ENCODE measurements around the gene CNTNAP5. TPM values are rescaled to one million over a fixed set of nuclear protein-coding genes. Genes with fewer than 3 reads are reported as not detected.

The CNTNAP5 gene
- polyA plus RNA-seq, 3 donors from 2014 or later, result not detected

DNA sequence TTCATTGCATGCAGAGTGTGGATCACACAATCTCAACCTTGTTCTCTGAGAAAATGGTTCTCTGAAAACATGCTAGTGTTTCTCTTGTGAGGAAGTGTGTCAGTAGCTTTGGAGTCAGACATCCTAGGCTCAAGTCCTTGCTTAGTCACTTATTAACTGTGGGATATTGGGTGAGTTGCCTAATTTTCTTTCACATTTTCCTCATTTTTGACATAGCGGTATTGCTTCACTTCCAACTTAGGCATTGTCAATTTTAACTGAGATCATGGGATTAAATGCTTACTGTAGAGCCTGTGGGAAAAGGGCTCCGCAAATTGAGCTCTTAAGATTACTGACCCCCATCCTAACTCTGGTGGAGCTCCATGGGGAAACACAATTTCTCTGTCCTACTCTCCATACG lies 622.2 kb downstream of the CNTNAP5 start:
- H3K4me1 Mint-ChIP-seq, result no peaks in the 10 kb centered on the region
- peaks cover 2 to 30% (median 7%) of the 10 kb centered on the region in 6 donors for H3K9me3 Mint-ChIP-seq
- no peaks in the 10 kb centered on the region for H3K27me3 Mint-ChIP-seq (ENCODE audit: low read depth in 3 of 3)
- H3K27ac Mint-ChIP-seq, result no peak overlapping the region
- no peaks in the 10 kb centered on the region for H3K36me3 Mint-ChIP-seq
- no peak for DNase-seq
- no peak overlapping the region for H3K4me3 Mint-ChIP-seq

DNA sequence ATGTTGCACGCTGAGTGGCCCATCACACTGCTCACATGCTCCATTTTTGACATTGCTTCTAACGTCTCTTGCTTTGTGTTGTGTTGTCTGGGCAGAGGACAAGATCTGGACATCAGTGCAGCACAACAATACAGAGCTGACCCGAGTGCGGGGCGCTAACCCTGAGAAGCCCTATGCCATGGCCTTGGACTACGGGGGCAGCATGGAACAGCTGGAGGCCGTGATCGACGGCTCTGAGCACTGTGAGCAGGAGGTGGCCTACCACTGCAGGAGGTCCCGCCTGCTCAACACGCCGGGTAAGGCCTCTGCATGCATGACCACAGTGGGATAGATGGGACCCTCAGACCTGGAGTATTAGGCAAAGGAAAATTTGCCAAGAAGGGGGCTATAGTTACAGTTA lies 622.6 kb downstream of the CNTNAP5 start:
- Mint-ChIP-seq H3K4me1 (no peaks in the 10 kb centered on the region), H3K27ac (no peak overlapping the region), H3K4me3 (no peak overlapping the region), H3K27me3 (ENCODE audit: low read depth in 3 of 3) (no peaks in the 10 kb centered on the region), H3K9me3 (peaks cover 2 to 26% (median 7%) of the 10 kb centered on the region in 6 donors), H3K36me3 (no peaks in the 10 kb centered on the region)
- DNase-seq, result no peak

DNA sequence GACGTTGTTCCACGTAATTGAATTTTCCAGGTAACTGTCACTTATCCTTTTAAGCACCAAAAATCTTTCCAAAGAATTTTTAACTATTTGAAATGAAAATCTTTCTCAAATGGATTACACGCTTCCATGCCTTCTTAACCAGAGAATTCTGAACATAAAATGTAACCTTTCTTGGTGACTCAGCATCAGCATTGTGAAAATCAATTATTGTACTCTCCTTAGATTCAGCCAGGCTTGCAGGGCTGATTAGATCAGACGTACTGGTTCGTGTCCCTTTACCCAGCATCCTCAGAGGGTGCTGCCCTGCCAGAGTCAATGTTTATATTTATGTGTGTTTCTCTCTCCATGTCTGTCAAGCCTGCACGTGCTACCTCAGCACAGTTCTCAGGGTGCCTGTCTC lies 623.9 kb downstream of the CNTNAP5 start:
- no peak overlapping the region for H3K4me3 Mint-ChIP-seq
- DNase-seq, result no peak
- H3K27ac Mint-ChIP-seq, result no peak overlapping the region
- H3K9me3 Mint-ChIP-seq, result peaks cover 2 to 20% (median 7%) of the 10 kb centered on the region in 6 donors
- H3K4me1 Mint-ChIP-seq, result no peaks in the 10 kb centered on the region
- H3K27me3 Mint-ChIP-seq (ENCODE audit: low read depth in 3 of 3), result peaks cover 0 to 1% (median 0%) of the 10 kb centered on the region in 3 donors
- no peaks in the 10 kb centered on the region for H3K36me3 Mint-ChIP-seq

DNA sequence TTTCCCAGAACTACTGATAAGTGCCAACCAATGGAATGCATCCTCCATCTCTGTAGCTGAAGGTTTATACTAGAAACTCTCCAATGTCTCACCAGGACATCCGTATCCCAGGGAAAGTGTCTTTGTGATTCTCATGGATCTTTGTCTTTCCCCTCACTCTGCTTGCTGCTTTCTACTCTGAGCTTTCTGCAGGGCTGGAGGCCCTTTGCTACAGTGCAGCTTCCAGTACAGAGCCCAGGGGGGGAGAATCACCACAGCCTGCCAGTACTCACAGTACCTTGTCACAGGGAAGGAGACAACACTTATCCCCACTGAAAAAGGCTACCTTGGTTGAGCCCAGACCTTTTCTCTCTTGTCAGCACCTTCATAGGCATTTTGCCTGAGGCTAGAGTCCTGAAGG lies 627.0 kb downstream of the CNTNAP5 start:
- no peak overlapping the region for H3K4me3 Mint-ChIP-seq
- no peaks in the 10 kb centered on the region for H3K36me3 Mint-ChIP-seq
- peaks cover 0 to 2% (median 0%) of the 10 kb centered on the region in 3 donors for H3K27me3 Mint-ChIP-seq (ENCODE audit: low read depth in 3 of 3)
- peaks cover 0 to 22% (median 9%) of the 10 kb centered on the region in 6 donors for H3K9me3 Mint-ChIP-seq
- H3K4me1 Mint-ChIP-seq, result no peaks in the 10 kb centered on the region
- no peak for DNase-seq
- no peak overlapping the region for H3K27ac Mint-ChIP-seq

DNA sequence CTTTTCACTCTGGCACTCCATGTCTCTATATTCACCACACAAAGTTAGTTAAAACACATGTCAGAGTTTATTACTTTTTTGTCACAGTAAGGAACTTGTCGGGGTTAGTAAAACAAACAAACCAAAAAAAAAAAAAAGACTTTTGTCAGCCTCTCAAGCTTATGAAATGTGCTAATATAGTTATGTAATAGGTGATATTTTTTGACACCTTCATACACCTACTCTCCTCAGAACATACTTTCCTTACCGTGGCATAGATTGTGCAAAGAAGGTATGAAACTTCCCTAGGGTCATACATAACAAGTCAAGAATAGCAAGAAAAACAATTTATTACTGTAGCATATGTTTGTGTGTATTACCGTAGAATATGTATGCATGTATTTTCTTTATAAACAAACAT lies 633.3 kb downstream of the CNTNAP5 start:
- no peak overlapping the region for H3K27ac Mint-ChIP-seq
- no peaks in the 10 kb centered on the region for H3K4me1 Mint-ChIP-seq
- DNase-seq, result no peak
- H3K27me3 Mint-ChIP-seq (ENCODE audit: low read depth in 3 of 3), result peaks cover 0 to 3% (median 2%) of the 10 kb centered on the region in 3 donors
- no peak overlapping the region for H3K4me3 Mint-ChIP-seq
- peaks cover 0 to 29% (median 12%) of the 10 kb centered on the region in 6 donors for H3K9me3 Mint-ChIP-seq
- no peaks in the 10 kb centered on the region for H3K36me3 Mint-ChIP-seq

DNA sequence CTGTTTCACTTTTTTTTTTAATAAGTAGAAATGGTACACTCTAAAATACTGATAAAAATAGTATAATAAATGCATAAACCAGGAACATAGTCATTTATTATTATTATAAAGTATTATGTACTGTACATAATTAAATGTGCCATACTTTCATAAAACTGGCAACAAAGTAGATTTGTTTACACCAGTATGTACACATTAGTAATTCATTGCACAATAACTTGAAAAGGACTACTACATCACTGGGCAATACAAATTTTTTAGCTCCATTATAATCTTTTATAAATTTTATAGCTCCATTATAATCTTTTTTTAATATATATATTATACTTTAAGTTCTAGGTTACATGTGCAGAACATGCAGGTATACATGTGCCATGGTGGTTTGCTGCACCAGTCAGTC lies 636.5 kb downstream of the CNTNAP5 start:
- Mint-ChIP-seq H3K36me3 (no peaks in the 10 kb centered on the region), H3K27me3 (ENCODE audit: low read depth in 3 of 3) (peaks cover 0 to 3% (median 0%) of the 10 kb centered on the region in 3 donors), H3K4me3 (no peak overlapping the region), H3K4me1 (no peaks in the 10 kb centered on the region), H3K27ac (no peak overlapping the region), H3K9me3 (peaks cover 2 to 39% (median 13%) of the 10 kb centered on the region in 6 donors)
- DNase-seq, result no peak

DNA sequence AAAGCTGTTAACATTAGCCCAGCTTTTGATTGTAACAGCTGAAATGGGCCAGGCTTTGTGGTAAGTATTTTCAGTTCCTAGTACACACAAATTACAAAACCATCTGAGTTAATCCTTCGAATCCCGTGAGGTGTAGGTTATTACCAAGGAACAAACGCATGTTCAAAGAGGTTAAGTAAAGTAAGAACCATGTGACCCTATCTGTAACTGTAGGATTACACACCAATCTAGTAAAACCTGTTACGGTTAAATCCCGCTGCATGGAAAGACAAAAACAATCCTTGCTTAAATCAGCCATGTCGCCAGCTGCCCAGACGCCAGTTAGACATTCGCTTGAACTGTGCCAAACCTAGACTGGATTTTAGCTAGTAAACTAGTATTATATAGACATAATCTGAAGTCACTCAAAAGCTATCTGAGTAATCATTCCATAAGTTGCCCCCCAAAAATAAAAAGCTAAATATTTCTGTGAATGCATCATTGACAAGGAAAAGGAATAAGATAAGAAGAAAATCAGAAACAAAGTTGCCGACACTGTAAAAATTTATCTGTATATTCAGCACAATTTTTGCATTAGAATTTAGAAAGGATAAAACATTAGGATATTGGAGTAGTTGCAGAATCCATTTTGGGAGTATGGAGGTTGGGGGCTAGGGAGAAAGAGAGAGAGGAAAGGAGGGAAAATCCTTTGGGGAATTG lies 638.0 kb downstream of the CNTNAP5 start:
- Mint-ChIP-seq H3K27me3 (ENCODE audit: low read depth in 3 of 3) (no peaks in the 10 kb centered on the region), H3K9me3 (peaks cover 2 to 29% (median 13%) of the 10 kb centered on the region in 6 donors), H3K4me1 (no peaks in the 10 kb centered on the region), H3K27ac (no peak overlapping the region), H3K36me3 (no peaks in the 10 kb centered on the region), H3K4me3 (no peak overlapping the region)
- DNase-seq, result no peak

DNA sequence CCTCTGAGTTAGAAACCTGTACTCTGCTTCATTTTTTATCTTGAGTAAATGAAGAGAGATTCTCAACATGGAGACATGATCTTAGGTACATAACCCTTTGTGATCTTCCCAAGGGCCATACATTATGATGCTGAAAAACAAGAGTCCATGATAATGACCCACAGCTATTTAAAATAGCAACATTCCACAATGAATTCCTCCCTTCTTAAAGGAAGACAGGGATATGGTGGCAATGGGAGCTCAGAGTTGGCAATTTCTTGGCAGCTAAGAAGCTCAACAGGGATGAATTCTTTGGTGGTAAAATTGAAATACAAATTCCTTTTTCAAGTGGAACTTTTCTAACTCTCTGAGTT lies 638.5 kb downstream of the CNTNAP5 start:
- H3K36me3 Mint-ChIP-seq, result no peaks in the 10 kb centered on the region
- no peak overlapping the region for H3K27ac Mint-ChIP-seq
- peaks cover 2 to 25% (median 13%) of the 10 kb centered on the region in 6 donors for H3K9me3 Mint-ChIP-seq
- H3K4me1 Mint-ChIP-seq, result no peaks in the 10 kb centered on the region
- H3K4me3 Mint-ChIP-seq, result no peak overlapping the region
- no peak for DNase-seq
- no peaks in the 10 kb centered on the region for H3K27me3 Mint-ChIP-seq (ENCODE audit: low read depth in 3 of 3)

DNA sequence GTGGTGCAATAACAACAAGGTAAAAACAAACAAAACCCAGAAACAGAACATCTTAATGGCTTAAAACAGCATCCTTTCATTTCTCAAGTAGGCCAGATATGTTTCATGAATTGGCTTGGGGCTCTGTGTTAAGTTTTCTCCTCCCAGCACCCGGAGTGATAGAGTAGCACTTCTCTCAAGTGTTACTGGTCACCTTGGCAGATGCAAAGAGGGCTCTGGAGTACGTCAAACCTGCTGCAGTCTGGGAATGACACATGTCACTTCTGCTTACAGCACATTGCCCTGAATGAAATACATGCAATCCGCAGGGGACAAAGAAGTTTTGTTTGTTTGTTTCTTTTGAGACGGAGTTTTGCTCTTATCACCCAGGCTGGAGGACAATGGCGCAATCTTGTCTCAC lies 639.3 kb downstream of the CNTNAP5 start:
- no peak for DNase-seq
- Mint-ChIP-seq H3K36me3 (no peaks in the 10 kb centered on the region), H3K4me1 (no peaks in the 10 kb centered on the region), H3K27me3 (ENCODE audit: low read depth in 3 of 3) (no peaks in the 10 kb centered on the region), H3K9me3 (peaks cover 2 to 19% (median 13%) of the 10 kb centered on the region in 6 donors), H3K27ac (no peak overlapping the region), H3K4me3 (no peak overlapping the region)

DNA sequence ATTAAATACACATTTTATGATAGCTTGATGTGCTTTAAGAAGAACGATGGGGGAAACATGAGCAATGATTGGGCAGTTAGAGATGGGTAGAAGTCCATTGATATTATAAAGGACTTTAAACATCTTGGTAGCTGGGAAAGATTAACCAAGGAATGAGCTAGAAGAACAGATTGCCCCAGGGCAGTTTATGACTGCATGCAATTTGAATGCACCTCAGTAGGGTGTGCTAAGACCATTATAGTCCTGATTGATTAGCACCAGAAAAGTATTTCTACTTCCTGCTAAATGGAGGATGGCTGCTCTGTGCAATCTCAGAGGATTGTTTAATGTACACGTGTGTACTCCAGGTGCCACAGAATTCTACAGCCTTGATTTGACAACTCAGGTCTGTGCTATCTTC lies 641.9 kb downstream of the CNTNAP5 start:
- no peaks in the 10 kb centered on the region for H3K36me3 Mint-ChIP-seq
- H3K4me1 Mint-ChIP-seq, result no peaks in the 10 kb centered on the region
- H3K4me3 Mint-ChIP-seq, result no peak overlapping the region
- no peaks in the 10 kb centered on the region for H3K27me3 Mint-ChIP-seq (ENCODE audit: low read depth in 3 of 3)
- peaks cover 0 to 25% (median 11%) of the 10 kb centered on the region in 6 donors for H3K9me3 Mint-ChIP-seq
- no peak for DNase-seq
- H3K27ac Mint-ChIP-seq, result no peak overlapping the region

DNA sequence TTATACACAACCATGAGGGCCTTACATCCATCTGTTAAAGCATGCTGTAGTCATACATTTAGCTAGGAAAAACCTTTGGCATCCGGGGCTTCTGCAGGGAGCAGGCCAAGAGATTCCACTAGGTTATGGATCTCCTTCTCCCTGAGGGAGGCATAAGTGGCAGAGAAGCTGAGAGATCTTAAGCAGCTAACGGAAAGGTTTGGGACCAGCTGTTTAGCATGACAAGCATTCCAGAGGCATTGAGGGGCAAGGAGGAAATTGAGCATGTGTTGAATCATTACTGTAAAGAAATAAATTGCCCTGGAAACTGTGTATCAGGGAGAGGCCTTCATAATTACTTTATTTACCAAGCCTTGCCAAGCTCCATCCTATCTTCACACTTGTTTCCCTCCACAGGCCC lies 643.1 kb downstream of the CNTNAP5 start:
- DNase-seq, result no peak
- H3K27me3 Mint-ChIP-seq (ENCODE audit: low read depth in 3 of 3), result no peaks in the 10 kb centered on the region
- no peak overlapping the region for H3K4me3 Mint-ChIP-seq
- no peaks in the 10 kb centered on the region for H3K36me3 Mint-ChIP-seq
- H3K4me1 Mint-ChIP-seq, result no peaks in the 10 kb centered on the region
- H3K9me3 Mint-ChIP-seq, result peaks cover 0 to 23% (median 11%) of the 10 kb centered on the region in 6 donors
- H3K27ac Mint-ChIP-seq, result no peak overlapping the region

DNA sequence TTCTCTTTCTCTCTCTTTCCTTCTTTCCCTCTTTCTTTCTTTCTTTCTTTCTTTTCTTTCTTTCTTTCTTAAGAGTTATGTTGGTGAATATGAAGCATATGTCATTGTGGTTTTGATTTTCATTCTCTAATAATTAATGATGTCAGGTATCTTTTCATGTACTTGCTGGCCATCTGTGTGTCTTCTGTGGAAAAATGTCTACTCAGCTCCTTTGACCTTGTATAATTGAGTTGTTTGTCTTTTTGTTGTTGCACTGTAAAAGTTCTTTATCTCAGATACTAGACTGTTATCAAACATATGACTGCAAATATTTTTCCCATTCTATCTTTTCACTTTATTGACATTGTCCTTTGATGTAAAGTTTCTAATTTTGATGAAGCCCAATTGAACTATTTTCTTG lies 645.1 kb downstream of the CNTNAP5 start:
- H3K27me3 Mint-ChIP-seq (ENCODE audit: low read depth in 3 of 3), result no peaks in the 10 kb centered on the region
- H3K4me3 Mint-ChIP-seq, result no peak overlapping the region
- no peak for DNase-seq
- H3K27ac Mint-ChIP-seq, result no peak overlapping the region
- H3K9me3 Mint-ChIP-seq, result peaks cover 0 to 17% (median 7%) of the 10 kb centered on the region in 6 donors
- H3K4me1 Mint-ChIP-seq, result no peaks in the 10 kb centered on the region
- H3K36me3 Mint-ChIP-seq, result no peaks in the 10 kb centered on the region

DNA sequence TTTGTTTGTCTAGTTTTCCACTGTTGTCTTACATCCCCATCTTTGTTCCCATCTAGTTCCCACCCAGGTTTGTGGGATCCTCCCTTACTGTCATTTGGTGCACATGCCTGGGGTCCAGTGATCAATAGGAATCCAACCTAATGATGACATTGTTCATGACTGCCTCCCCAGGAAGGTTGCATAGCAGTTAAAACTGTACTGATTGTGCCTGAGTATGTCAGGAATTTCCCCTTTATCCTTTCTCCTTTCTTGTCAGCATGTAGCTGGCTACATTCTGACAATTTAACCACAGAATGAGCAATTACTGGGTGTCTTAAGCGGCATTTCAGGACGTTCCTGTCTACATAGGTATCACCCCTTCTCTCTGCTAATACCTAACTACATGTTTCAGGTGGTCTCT lies 653.0 kb downstream of the CNTNAP5 start:
- Mint-ChIP-seq H3K4me1 (no peaks in the 10 kb centered on the region), H3K27ac (no peak overlapping the region), H3K36me3 (no peaks in the 10 kb centered on the region), H3K4me3 (no peak overlapping the region), H3K9me3 (peaks cover 10 to 49% (median 17%) of the 10 kb centered on the region in 6 donors), H3K27me3 (ENCODE audit: low read depth in 3 of 3) (no peaks in the 10 kb centered on the region)
- no peak for DNase-seq

DNA sequence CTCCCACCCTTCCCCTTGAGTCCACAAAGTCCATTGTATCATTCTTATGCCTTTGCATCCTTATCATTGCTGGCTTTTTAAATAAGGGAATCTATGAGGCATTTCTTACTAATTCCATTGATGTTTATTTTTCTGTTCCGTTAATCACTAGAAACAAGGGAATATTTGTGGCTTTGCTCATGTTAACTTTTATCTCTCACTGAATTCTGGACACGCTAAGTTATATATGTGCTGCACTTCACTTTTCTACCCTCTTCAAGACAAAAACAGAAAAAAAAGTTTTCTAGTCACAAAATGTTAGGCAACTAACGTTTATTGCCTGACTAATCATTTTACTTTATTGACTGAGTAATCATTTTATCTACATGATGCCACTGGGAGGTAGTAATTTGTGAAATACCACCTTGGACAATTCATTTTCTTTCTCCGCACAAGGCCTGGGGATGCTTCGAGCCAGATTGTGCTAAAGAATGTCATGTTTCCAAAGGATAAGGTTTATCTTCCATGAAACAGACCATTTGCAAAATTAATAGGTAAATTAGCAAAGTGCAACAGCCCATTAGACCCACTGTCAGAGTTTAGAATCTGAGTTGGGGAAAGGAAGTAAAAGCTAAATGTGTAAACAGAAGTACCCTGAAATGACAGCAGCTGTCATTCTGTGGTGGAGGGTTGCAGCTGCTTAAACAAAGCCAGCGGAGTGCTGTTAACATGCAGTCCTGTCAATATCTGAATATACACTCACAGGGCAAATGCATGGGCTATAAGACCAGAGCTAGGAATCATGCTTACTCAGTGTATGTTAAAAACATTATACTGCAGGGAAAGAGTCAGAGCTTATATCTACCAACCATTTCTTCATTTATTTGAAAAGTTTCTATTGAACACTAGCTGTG lies 658.7 kb downstream of the CNTNAP5 start:
- DNase-seq, result no peak
- Mint-ChIP-seq H3K4me3 (no peak overlapping the region), H3K27ac (no peak overlapping the region), H3K36me3 (no peaks in the 10 kb centered on the region), H3K4me1 (no peaks in the 10 kb centered on the region), H3K9me3 (peaks cover 13 to 50% (median 16%) of the 10 kb centered on the region in 6 donors), H3K27me3 (ENCODE audit: low read depth in 3 of 3) (no peaks in the 10 kb centered on the region)
